Measurements from ENCODE around the gene TMEM115.

Gene TMEM115

GRCh38 chr3:50371133-50371685, 11.9 kb upstream of the TMEM115 start:
- DNase-seq (ENCODE audit: low spot score): no peak
- CTCF ChIA-PET: no interaction called here
- POLR2A ChIA-PET (ENCODE audit: low non-redundant PET): no interaction called here
- no peak overlapping the region for H3K27ac ChIP-seq
- TF ChIP-seq CTCF (conservative IDR thresholded peaks at IDR 0.05; ENCODE audit: low read depth): no peak

GRCh38 chr3:50370594-50370993, 11.3 kb upstream of the TMEM115 start:
- CTCF ChIA-PET: no interaction called here
- H3K27ac ChIP-seq: no peak overlapping the region
- DNase-seq (ENCODE audit: low spot score): no peak
- POLR2A ChIA-PET (ENCODE audit: low non-redundant PET): no interaction called here
- TF ChIP-seq CTCF (conservative IDR thresholded peaks at IDR 0.05; ENCODE audit: low read depth): no peak

GRCh38 chr3:50369012-50369670, 9.8 kb upstream of the TMEM115 start:
- ChIA-PET CTCF (no interaction called here), POLR2A (ENCODE audit: low non-redundant PET) (no interaction called here)
- no peak for DNase-seq (ENCODE audit: low spot score)
- H3K27ac ChIP-seq: no peak overlapping the region
- no peak for TF ChIP-seq CTCF (conservative IDR thresholded peaks at IDR 0.05; ENCODE audit: low read depth)

GRCh38 chr3:50365842-50366220, 6.5 kb upstream of the TMEM115 start:
- peak overlapping the region; percentile 54; the same call in 1 of the 2 replicates for H3K27ac ChIP-seq
- ChIA-PET CTCF (no interaction called here), POLR2A (ENCODE audit: low non-redundant PET) (no interaction called here)
- no peak for TF ChIP-seq CTCF (conservative IDR thresholded peaks at IDR 0.05; ENCODE audit: low read depth)
- DNase-seq (ENCODE audit: low spot score): no peak

- POLR2A ChIA-PET (ENCODE audit: low non-redundant PET): no interaction called here
- CTCF ChIA-PET: interaction anchor here (0.5 to 0.6 kb wide), 3 partner anchors 60 to 988 kb away, joined by 3 read pairs; no protein-coding TSS in a partner anchor
- peak overlapping the region; percentile 54 for H3K27ac ChIP-seq
These were observed 5.9 kb upstream of the TMEM115 start for GRCh38 chr3:50365080-50365841.

More at GRCh38 chr3:50365080-50365841, 5.9 kb upstream of the TMEM115 start:
- DNase-seq (ENCODE audit: low spot score): peak; percentile 90
- TF ChIP-seq CTCF (conservative IDR thresholded peaks at IDR 0.05; ENCODE audit: low read depth): no peak

All from RWPE1 (cell line).